Thymus (tissue), 14 donors: ENCODE results near the gene OR52R1. TPM values are rescaled to one million over a fixed set of nuclear protein-coding genes. Genes with fewer than 3 reads are reported as not detected.
A peak's percentile ranks its signal among the peaks of the same experiment; 100 is the strongest.

Source experiments
- DNase-seq, 9 donors: peaks; one replicate each; pipeline ENCODE4 v3.0.0-alpha.2; 2013; ENCODE audit warnings: low spot score in 9 of 9, low read depth in 6 of 9, missing footprints in 1 of 9
- H3K27ac ChIP-seq, 2 donors: one replicate each; pipeline ENCODE4 v1.5.1; 2013; ENCODE audit warnings: control low read depth in 1 of 2, low read depth in 1 of 2, low read length in 1 of 2, mild to moderate bottlenecking in 1 of 2, moderate library complexity in 1 of 2
- H3K27me3 ChIP-seq, 2 donors: one replicate each; pipeline ENCODE4 v1.5.1; 2013; ENCODE audit warnings: low read length in 1 of 2; ENCODE audit not compliant: control insufficient read depth in 2 of 2, insufficient read depth in 1 of 2
- H3K36me3 ChIP-seq, 2 donors: one replicate each; pipeline ENCODE4 v1.5.1; 2013; ENCODE audit warnings: low read length in 1 of 2, mild to moderate bottlenecking in 1 of 2, moderate library complexity in 1 of 2; ENCODE audit not compliant: control insufficient read depth in 2 of 2, insufficient read depth in 2 of 2
- H3K4me1 ChIP-seq, 2 donors: one replicate each; pipeline ENCODE4 v1.5.1; 2013; ENCODE audit warnings: low read length in 2 of 2; ENCODE audit not compliant: control insufficient read depth in 2 of 2, insufficient read depth in 2 of 2
- H3K4me3 ChIP-seq, 2 donors: one replicate each; pipeline ENCODE4 v1.5.1; 2013; ENCODE audit warnings: low read length in 2 of 2, control low read depth in 1 of 2, mild to moderate bottlenecking in 1 of 2
- H3K9me3 ChIP-seq, 2 donors: one replicate each; pipeline ENCODE4 v1.5.1; 2013; ENCODE audit warnings: low read length in 1 of 2, mild to moderate bottlenecking in 1 of 2; ENCODE audit not compliant: control insufficient read depth in 2 of 2, insufficient read depth in 1 of 2
- WGBS: extraction: QIAGEN DNeasy Blood & Tissue Kit; methylation state at CpG from one replicate; pipeline ENCODE4 v1.1.7; 2013; 5-methylcytosine and 5-hydroxymethylcytosine counted together
- long read RNA-seq, 10 donors: transcript quantifications; one replicate each; lab custom pipeline, GENCODE V29; 2026
- polyA plus RNA-seq: library from polyadenylated mRNA; stranded (reverse); fragments of 200-250 nt; gene quantifications from one replicate; pipeline ENCODE4 v1.2.3, GENCODE V29; 2013
- total RNA-seq: library from RNA; stranded (reverse); fragments of 120-200 nt; gene quantifications from one replicate; pipeline ENCODE4 v1.2.4, GENCODE V29; 2013
- donor health status: healthy.

Gene OR52R1
- total RNA-seq (not detected), polyA plus RNA-seq (not detected)
- long read RNA-seq, donor 1, result 0 reads
- long read RNA-seq, donor 2, result 0 reads
- long read RNA-seq, donor 3, result 0 reads
- long read RNA-seq, donor 4, result 0 reads
- long read RNA-seq, donor 5, result 0 reads
- long read RNA-seq, donor 6, result 0 reads
- long read RNA-seq, donor 7, partial matches to known transcripts, result 0 of 1 reads
- long read RNA-seq, donor 7, other reads (novel, unspliced or antisense), result 0 of 1 reads
- long read RNA-seq, donor 8, partial matches to known transcripts, result 0 of 1 reads
- long read RNA-seq, donor 8, other reads (novel, unspliced or antisense), result 0 of 1 reads
- long read RNA-seq, donor 9, result 0 reads
- long read RNA-seq, donor 10, result 0 reads

DNA sequence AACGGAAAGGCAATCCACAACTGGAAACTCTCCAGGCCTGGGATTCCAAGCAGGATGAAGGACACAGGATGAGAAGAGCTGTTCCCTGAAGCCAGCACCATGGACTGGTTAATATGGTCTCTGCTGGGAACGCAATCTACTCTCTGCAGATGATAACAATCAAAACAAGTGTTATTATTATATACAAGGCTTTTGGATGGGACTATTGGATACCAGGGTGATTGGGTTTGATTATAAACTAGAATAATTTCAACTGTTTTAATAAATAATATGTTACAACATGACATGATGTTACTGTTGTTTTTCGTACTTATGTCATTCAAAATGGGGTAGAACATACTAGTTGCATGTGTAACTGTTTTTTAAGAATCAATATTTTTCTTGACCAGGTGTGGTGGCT, at the start of gene OR52R1:
TSS of gene OR52R1 (minus strand) at position 101 of the 400 bp plus-strand sequence. CDS start at position 101, 0 bp downstream.
- Histone ChIP-seq H3K4me1 (no peaks in the 10 kb centered on the region), H3K4me3 (no peak within 1 kb of the TSS), H3K27me3 (no peaks in the 10 kb centered on the region), H3K27ac (no peak within 1 kb of the TSS), H3K36me3 (no peaks in the 10 kb centered on the region), H3K9me3 (no peaks in the 10 kb centered on the region)
- WGBS, result 81% methylated on average over 3 of the region's 3 CpGs
- DNase-seq, result no peak

DNA sequence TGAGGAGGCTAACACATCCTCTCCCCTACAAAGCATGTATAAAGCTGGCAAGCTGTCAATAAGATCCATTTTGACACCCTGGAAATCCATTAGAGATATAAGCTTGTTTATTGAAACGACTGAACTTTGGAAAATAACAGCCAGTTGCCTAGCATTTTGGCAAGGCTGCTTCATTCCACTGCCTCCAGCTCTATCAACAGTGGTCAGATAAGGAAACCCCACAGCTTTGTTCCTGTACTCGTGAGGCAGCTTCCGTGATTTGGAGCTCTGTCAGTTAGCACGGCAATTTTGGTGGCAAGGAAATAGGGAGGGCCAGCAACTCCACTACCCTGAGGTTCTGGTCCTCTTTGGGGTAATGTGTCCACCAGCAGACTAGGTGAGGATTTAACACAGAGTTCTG, 46.9 kb upstream of the OR52R1 start:
- no peak overlapping the region for H3K27ac ChIP-seq
- H3K9me3 ChIP-seq, result no peaks in the 10 kb centered on the region
- no peaks in the 10 kb centered on the region for H3K4me1 ChIP-seq
- H3K36me3 ChIP-seq, result no peaks in the 10 kb centered on the region
- 37% methylated on average over 4 of the region's 4 CpGs for WGBS
- H3K4me3 ChIP-seq, result no peak overlapping the region
- no peaks in the 10 kb centered on the region for H3K27me3 ChIP-seq
- no peak for DNase-seq

DNA sequence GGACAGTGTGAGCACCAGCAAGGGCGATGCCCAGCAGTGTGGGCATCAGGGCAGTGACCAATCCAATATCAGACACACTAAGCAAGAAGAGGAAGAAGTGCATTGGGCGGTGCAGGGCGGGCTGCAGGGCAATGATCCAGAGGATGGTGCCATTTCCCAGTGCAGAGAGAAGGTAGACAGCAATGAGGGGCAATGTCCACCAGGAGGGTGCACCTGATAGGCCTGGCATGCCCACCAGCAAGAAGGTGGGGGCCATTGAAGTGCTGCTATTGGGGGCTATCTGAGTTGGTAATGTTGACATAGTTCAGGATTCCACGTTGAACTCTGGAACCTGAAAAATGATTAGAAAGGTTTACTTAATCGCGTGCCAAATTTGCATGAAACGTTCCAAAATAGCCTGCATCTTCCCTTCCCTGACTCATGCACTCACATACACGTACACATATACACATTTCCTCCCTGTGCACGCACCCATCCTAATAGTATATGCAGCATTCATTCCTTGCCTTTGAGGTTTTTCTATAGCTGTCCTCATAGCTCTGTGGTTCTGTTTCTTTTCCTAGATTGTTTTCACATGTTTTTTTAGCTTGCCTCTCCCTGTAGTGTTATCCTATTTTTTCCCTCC, 44.8 kb upstream of the OR52R1 start, which contains the start of gene OR51S1:
TSS of gene OR51S1 (minus strand) at position 301 of the 625 bp plus-strand sequence. CDS start at position 301, 0 bp downstream.
- H3K27ac ChIP-seq, result no peak within 1 kb of the TSS
- H3K4me1 ChIP-seq, result no peaks in the 10 kb centered on the region
- H3K9me3 ChIP-seq, result no peaks in the 10 kb centered on the region
- H3K27me3 ChIP-seq, result no peaks in the 10 kb centered on the region
- no peak for DNase-seq
- no peaks in the 10 kb centered on the region for H3K36me3 ChIP-seq
- H3K4me3 ChIP-seq, result no peak within 1 kb of the TSS
- 90% methylated on average over 9 of the region's 9 CpGs for WGBS

DNA sequence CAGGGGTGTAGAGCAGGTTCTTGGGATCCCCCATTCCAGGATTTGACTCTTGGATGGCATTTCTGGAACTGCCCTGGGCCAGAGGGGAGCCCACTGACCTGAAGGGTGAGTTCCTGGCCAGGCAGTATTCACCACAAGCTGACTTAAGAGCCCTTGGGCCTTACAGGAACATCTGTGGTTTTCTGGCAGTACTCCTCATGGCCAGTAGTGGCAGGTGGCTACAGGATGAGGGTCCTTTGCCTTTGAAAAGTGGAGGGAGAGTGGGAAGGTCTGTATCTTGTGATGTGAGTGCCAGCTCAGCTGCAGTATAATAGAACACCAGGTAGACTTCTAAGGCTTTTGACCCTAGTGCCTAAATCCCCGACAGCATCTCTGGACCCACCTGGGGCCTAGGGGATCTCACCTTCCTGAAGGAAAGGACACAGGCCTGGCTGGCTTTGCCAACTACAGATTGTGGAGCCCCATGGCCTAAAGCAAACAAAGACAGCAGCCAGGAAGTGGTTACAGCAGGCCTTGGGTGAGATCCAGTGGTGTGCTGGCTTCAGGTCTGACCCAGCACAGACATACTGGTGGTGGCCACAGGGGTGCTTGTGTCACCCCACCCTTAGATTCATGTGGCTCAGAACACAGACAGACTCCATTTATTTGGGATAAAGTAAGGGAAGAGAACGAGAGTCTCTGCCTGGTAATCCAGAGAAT, 35.8 kb upstream of the OR52R1 start:
- H3K4me3 ChIP-seq, result no peak overlapping the region
- no peaks in the 10 kb centered on the region for H3K36me3 ChIP-seq
- H3K4me1 ChIP-seq, result no peaks in the 10 kb centered on the region
- WGBS, result 89% methylated on average over 2 of the region's 2 CpGs
- H3K9me3 ChIP-seq, result no peaks in the 10 kb centered on the region
- H3K27ac ChIP-seq, result no peak overlapping the region
- DNase-seq, result no peak
- no peaks in the 10 kb centered on the region for H3K27me3 ChIP-seq

DNA sequence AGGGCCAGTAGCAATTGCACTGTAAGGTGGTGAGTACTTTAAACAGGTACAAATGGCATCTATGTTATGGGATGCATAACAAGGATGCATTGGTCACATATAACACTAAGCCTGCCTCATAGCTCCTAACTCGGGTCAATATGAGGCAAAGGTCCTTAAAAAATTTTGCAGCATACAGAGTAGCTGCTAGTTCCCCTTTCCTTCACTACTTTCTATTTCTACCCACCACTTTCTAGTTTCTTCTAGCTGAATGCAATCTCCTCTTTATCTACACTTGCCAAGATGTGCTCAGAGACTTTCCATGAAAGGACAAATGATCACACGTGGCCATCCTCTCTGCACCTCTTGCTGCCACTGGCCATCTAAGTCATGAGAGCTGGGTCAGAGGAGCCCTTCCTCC, 26.7 kb upstream of the OR52R1 start:
- 37% methylated on average over 2 of the region's 2 CpGs for WGBS
- Histone ChIP-seq H3K4me1 (no peaks in the 10 kb centered on the region), H3K27ac (no peak overlapping the region), H3K9me3 (no peaks in the 10 kb centered on the region), H3K27me3 (no peaks in the 10 kb centered on the region), H3K4me3 (no peak overlapping the region), H3K36me3 (no peaks in the 10 kb centered on the region)
- no peak for DNase-seq

DNA sequence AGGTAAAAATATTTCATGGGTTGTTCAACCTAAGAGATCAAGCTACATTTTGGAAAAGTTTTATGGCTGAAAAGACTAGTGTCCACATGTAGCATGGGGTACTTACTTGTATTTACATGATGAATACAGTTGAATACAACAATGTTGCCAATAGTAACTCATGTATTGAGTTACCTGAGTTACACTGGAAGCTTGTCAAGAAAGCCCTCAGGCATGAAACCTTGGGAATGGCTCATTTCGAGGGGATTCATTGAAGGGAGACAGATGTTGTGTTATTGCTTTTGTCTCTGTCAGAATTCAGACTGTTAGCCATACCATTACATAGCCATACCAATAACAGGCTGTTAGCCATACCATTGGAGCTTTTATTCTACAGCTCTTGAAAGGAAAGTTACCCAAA, 26.2 kb upstream of the OR52R1 start:
- H3K4me1 ChIP-seq, result no peaks in the 10 kb centered on the region
- no peaks in the 10 kb centered on the region for H3K36me3 ChIP-seq
- 71% methylated on average over 1 of the region's 1 CpG for WGBS
- no peaks in the 10 kb centered on the region for H3K9me3 ChIP-seq
- no peaks in the 10 kb centered on the region for H3K27me3 ChIP-seq
- DNase-seq, result peak in 1 of 9 donors; percentile 18
- H3K4me3 ChIP-seq, result no peak overlapping the region
- no peak overlapping the region for H3K27ac ChIP-seq

DNA sequence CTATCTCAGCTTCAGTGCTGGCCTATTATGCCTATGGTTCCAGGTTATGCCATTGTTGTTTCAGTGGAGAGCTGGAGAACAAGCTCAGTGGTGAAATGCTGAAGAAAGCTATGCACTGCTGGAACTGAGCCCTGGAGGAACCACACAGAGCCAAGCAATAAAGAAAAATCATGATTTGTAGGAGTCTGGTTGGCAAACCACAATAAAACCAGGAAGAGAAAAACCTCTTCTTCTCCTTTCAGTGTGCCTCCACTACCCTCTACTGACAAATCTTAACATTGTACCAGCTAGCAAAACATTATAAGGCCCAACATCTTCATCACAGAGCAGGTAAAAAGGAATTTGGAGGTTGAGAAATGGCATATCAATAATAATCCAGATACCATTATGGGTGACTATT, 22.2 kb upstream of the OR52R1 start:
- no peak for DNase-seq
- H3K27ac ChIP-seq, result no peak overlapping the region
- H3K36me3 ChIP-seq, result no peaks in the 10 kb centered on the region
- H3K9me3 ChIP-seq, result no peaks in the 10 kb centered on the region
- no peaks in the 10 kb centered on the region for H3K4me1 ChIP-seq
- H3K4me3 ChIP-seq, result no peak overlapping the region
- no peaks in the 10 kb centered on the region for H3K27me3 ChIP-seq

DNA sequence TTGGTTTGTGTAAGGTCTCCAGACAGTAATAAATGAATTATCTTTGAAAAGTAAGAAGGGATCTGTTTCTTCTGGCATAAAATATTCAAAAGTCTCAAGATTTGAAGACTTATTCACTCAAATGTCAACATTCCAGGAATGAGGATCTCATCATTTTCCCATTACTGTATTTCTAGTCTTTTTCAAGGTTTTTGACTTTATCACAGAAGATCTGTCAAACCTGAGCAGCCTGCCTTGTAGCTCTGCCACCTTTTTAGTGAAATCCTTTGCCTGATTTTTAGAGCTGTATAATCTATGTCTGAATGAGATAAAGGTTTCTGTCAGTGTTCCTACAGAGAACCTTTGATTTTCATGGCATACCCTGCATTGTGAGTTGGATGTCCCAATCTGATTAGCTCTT, 21.0 kb upstream of the OR52R1 start:
- no peaks in the 10 kb centered on the region for H3K4me1 ChIP-seq
- H3K9me3 ChIP-seq, result no peaks in the 10 kb centered on the region
- no peaks in the 10 kb centered on the region for H3K36me3 ChIP-seq
- no peak for DNase-seq
- no peaks in the 10 kb centered on the region for H3K27me3 ChIP-seq
- H3K4me3 ChIP-seq, result no peak overlapping the region
- H3K27ac ChIP-seq, result no peak overlapping the region

DNA sequence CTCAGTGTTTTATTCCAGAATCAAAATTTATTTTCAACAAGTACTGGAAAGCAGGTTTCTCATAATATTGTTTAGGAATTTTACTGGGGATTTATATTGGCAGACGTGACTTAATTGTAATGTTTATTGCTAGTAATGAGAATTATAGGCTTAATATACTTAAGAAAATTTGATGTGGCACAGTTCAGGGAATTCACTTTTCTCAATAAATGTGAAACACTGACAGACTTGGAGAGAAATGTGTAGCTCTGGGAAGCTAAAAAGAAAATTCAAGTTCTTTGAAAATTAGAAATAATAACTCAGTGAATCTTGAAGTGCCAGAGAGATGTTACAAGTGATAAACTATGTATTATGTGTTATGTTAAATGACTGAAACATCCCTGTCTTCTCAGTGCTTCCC, 16.8 kb upstream of the OR52R1 start, which contains the start of gene OR51F2:
TSS of gene OR51F2 (plus strand) at position 301 of the 400 bp plus-strand sequence. CDS start 101 bp downstream, outside the sequence.
- Histone ChIP-seq H3K4me3 (no peak within 1 kb of the TSS), H3K27ac (no peak within 1 kb of the TSS), H3K4me1 (no peaks in the 10 kb centered on the region), H3K27me3 (no peaks in the 10 kb centered on the region), H3K36me3 (no peaks in the 10 kb centered on the region), H3K9me3 (no peaks in the 10 kb centered on the region)
- no peak for DNase-seq
- 96% methylated on average over 1 of the region's 1 CpG for WGBS
